ENCODE results near the gene HTR4.

- TF ChIP-seq CTCF (IDR thresholded peaks at IDR 0.05) (no peak), POLR2A (IDR thresholded peaks at IDR 0.05) (no peak), EP300 (IDR thresholded peaks at IDR 0.05) (no peak)
These were observed 31.2 kb downstream of the HTR4 start for GRCh38 chr5:148623101-148623500.

All from tibial nerve (tissue), 4 donors.